Stimulated activated CD8-positive, alpha-beta memory T cell treated with anti-CD3 and anti-CD28 coated beads, Interleukin-2, amount 100 ng/mL, for 48 hours (primary cell): ENCODE measurements around the gene ARHGEF39.
"Not testable (repeated sequence)": the region's sequence is repeated elsewhere in the genome, so short reads cannot be mapped to it uniquely, and the experiment has no call there.

ENCODE experiments used
- DNase-seq, 2 donors: peaks; one replicate each; pipeline ENCODE4 v3.0.0-alpha.2; 2020; ENCODE audit warnings: low read depth in 2 of 2

ARHGEF39 gene

GRCh38 chr9:35618854-35619799 is 45.9 kb downstream of the ARHGEF39 start:
- DNase-seq, result peak; percentile 31 to 48

GRCh38 chr9:35618325-35618727 is 46.7 kb downstream of the ARHGEF39 start, which contains the start of gene CD72:
CD72 (minus strand) TSS chr9:35618413; CDS start chr9:35618303, 110 bp downstream.
- DNase-seq, result no peak

GRCh38 chr9:35617548-35617947 is 47.4 kb downstream of the ARHGEF39 start:
- no peak for DNase-seq

GRCh38 chr9:35616681-35617459 is 48.1 kb downstream of the ARHGEF39 start:
- DNase-seq, result peak; percentile 70

- no peak for DNase-seq
These were observed 48.9 kb downstream of the ARHGEF39 start for GRCh38 chr9:35615981-35616680.

GRCh38 chr9:35612843-35613242 is 52.2 kb downstream of the ARHGEF39 start:
- no peak for DNase-seq

- not testable (repeated sequence) for DNase-seq
These were observed 52.9 kb downstream of the ARHGEF39 start for GRCh38 chr9:35612066-35612465.

- peak in 1 of 2 donors; percentile 18 for DNase-seq
These were observed 53.7 kb downstream of the ARHGEF39 start for GRCh38 chr9:35611230-35611797.

GRCh38 chr9:35609820-35610163 is 55.2 kb downstream of the ARHGEF39 start:
- DNase-seq, result no peak
